Sigmoid colon (tissue), 4 donors: Measurements from ENCODE around the gene SLC4A11.

Experiments
- CTCF ChIP-seq, 4 experiments: fragments of 450-650 bp in 3 of 4; fragments of 200-600 bp in 1 of 4; IDR thresholded peaks; one replicate each; pipeline ENCODE4 v1.5.1; 2016 to 2019; ENCODE audit warnings: antibody characterized with exemption in 4 of 4, mild to moderate bottlenecking in 3 of 4, moderate library complexity in 2 of 4
- POLR2AphosphoS5 ChIP-seq, 4 donors: sonication (generic); formaldehyde crosslinking; IDR thresholded peaks; one replicate each; pipeline ENCODE4 v1.6.1; 2017; ENCODE audit warnings: antibody characterized with exemption in 4 of 4

GRCh38 chr20:3222635-3223600 is 16.1 kb downstream of the SLC4A11 start:
- TF ChIP-seq CTCF (IDR thresholded peaks at IDR 0.05) (no peak), POLR2AphosphoS5 (IDR thresholded peaks at IDR 0.05) (no peak)
